ENCODE results near the gene SMIM35. TPM values are rescaled to one million over a fixed set of nuclear protein-coding genes. Genes with fewer than 3 reads are reported as not detected.

The SMIM35 gene
- total and polyA plus RNA-seq, 2 donors: 0.05 to 0.09 TPM

DNA sequence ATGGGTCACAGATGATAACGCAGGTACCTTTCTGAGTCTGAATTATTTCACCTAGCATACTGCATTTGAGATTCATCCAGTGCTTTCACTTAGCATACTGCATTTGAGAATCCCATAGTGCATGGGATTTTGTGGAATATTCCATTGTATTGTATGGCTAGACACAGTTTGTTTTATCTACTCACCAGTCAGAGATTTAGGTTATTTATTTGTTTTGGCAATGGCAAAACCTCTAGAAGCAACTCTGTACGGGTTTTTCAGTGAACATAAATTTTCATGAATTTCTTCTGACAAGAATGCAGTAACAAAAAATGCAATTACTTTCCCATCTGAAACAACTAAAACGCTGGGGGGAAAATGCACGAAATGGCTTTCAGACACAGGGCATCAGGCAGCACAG lies 41.5 kb upstream of the SMIM35 start:
- Histone ChIP-seq H3K36me3 (ENCODE audit: control insufficient read depth in 2 of 2, insufficient read depth in 2 of 2, low read length in 1 of 2) (no peaks in the 10 kb centered on the region), H3K4me3 (ENCODE audit: low read length in 2 of 2) (no peak overlapping the region), H3K27ac (ENCODE audit: low read depth in 1 of 2, low read length in 1 of 2) (no peak overlapping the region), H3K9me3 (ENCODE audit: control insufficient read depth in 2 of 2, insufficient read depth in 1 of 2, low read length in 1 of 2) (no peaks in the 10 kb centered on the region), H3K27me3 (ENCODE audit: control insufficient read depth in 2 of 2, insufficient read depth in 1 of 2, low read length in 1 of 2) (peaks cover 0 to 3% of the 10 kb centered on the region in 2 donors), H3K4me1 (ENCODE audit: control insufficient read depth in 2 of 2, insufficient read depth in 2 of 2, low read length in 2 of 2) (no peaks in the 10 kb centered on the region)
- DNase-seq (ENCODE audit: low read depth in 6 of 9, low spot score in 9 of 9): no peak
- WGBS: 82% methylated on average over 4 of the region's 4 CpGs

DNA sequence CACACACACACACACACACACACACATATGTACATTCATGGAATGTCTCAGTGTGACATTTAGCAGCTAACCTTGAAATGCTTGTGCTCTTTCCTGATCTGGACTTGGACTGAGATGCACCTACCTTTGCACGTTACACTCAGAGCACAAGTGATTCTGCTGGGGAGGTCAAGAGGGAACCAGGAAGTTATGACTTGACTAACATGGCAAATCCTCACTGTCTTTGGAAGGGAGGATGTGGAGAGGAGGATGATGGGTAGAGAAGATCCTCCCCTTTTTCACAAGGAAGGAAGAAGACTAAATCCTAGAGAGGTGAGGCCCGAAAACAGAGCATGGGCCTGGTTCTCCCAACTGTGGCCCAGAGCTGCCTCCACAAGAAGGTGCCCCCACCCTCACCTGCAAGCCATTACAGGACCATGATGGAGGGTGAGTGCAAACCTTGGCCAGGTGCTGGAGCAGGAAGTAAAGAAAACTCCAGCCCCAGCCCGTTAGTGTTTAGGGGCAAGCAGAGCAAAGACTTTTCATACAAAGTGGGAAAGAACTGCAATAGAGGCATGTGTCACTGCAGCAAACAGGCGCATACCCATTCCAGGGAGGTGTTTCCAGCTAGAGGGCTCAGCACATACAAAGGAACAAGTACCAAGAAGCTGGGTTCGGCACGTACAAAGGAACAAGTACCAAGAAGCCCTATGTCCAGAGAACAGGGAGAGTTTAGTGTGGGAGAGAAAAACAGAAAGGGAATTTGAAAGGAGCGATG lies 39.5 kb upstream of the SMIM35 start:
- 94% methylated on average over 7 of the region's 7 CpGs for WGBS
- peaks cover 0 to 3% of the 10 kb centered on the region in 2 donors for H3K27me3 ChIP-seq (ENCODE audit: control insufficient read depth in 2 of 2, insufficient read depth in 1 of 2, low read length in 1 of 2)
- H3K9me3 ChIP-seq (ENCODE audit: control insufficient read depth in 2 of 2, insufficient read depth in 1 of 2, low read length in 1 of 2): no peaks in the 10 kb centered on the region
- H3K36me3 ChIP-seq (ENCODE audit: control insufficient read depth in 2 of 2, insufficient read depth in 2 of 2, low read length in 1 of 2): no peaks in the 10 kb centered on the region
- no peaks in the 10 kb centered on the region for H3K4me1 ChIP-seq (ENCODE audit: control insufficient read depth in 2 of 2, insufficient read depth in 2 of 2, low read length in 2 of 2)
- no peak for DNase-seq (ENCODE audit: low read depth in 6 of 9, low spot score in 9 of 9)
- no peak overlapping the region for H3K4me3 ChIP-seq (ENCODE audit: low read length in 2 of 2)
- H3K27ac ChIP-seq (ENCODE audit: low read depth in 1 of 2, low read length in 1 of 2): no peak overlapping the region

DNA sequence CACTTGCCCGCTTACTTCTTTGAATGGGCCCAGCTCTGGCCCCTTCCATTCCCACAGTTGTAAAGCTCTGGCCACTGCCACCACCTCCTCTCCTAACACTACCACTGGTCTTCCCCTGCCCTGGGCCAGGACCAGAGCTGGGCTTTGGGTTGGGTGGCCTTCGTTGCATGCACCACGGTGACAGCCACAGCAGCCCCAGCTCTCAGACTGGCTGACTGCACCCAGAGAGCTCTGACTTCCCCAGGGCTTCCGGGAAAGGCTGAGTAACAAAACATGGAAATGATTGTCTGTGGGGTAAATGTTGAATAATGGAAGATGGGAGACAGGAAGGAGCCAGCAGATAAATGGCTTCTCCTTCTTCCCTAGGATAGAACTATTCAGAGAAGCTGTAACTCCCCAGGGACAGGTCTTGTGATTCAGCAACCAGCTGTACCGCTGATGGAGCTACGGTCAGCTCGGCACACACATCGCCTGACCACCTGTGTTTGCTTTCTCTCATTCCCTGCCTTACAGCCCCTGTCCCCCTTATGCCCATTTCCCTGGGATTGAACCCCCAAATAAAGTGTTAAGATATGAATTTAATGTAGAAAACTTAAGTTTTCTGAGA lies 38.3 kb upstream of the SMIM35 start:
- no peak overlapping the region for H3K27ac ChIP-seq (ENCODE audit: low read depth in 1 of 2, low read length in 1 of 2)
- no peak for DNase-seq (ENCODE audit: low read depth in 6 of 9, low spot score in 9 of 9)
- H3K4me1 ChIP-seq (ENCODE audit: control insufficient read depth in 2 of 2, insufficient read depth in 2 of 2, low read length in 2 of 2): no peaks in the 10 kb centered on the region
- 95% methylated on average over 8 of the region's 8 CpGs for WGBS
- H3K4me3 ChIP-seq (ENCODE audit: low read length in 2 of 2): no peak overlapping the region
- no peaks in the 10 kb centered on the region for H3K9me3 ChIP-seq (ENCODE audit: control insufficient read depth in 2 of 2, insufficient read depth in 1 of 2, low read length in 1 of 2)
- no peaks in the 10 kb centered on the region for H3K36me3 ChIP-seq (ENCODE audit: control insufficient read depth in 2 of 2, insufficient read depth in 2 of 2, low read length in 1 of 2)
- H3K27me3 ChIP-seq (ENCODE audit: control insufficient read depth in 2 of 2, insufficient read depth in 1 of 2, low read length in 1 of 2): peaks cover 0 to 3% of the 10 kb centered on the region in 2 donors

DNA sequence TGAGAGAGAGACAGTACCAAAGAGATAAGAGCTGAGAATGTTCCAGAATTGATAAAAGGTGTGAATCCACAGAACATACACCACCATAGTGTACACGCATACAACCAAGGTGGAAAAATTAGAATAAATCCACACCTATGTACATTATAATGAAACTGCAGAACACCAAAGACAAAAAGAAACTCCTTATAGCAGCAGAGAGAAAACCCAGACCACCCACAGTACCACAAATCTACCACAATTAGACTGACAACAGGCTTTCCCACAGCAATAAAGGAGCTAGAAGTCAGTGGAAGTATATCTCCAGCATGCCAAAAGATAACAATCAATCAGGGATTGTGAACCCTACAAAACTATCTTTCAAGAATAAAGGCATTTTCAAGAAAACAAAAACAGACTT lies 34.0 kb upstream of the SMIM35 start:
- no peak overlapping the region for H3K27ac ChIP-seq (ENCODE audit: low read depth in 1 of 2, low read length in 1 of 2)
- H3K4me1 ChIP-seq (ENCODE audit: control insufficient read depth in 2 of 2, insufficient read depth in 2 of 2, low read length in 2 of 2): no peaks in the 10 kb centered on the region
- no peak overlapping the region for H3K4me3 ChIP-seq (ENCODE audit: low read length in 2 of 2)
- WGBS: 96% methylated on average over 1 of the region's 1 CpG
- DNase-seq (ENCODE audit: low read depth in 6 of 9, low spot score in 9 of 9): no peak
- peaks cover 0 to 3% of the 10 kb centered on the region in 2 donors for H3K27me3 ChIP-seq (ENCODE audit: control insufficient read depth in 2 of 2, insufficient read depth in 1 of 2, low read length in 1 of 2)
- no peaks in the 10 kb centered on the region for H3K9me3 ChIP-seq (ENCODE audit: control insufficient read depth in 2 of 2, insufficient read depth in 1 of 2, low read length in 1 of 2)
- H3K36me3 ChIP-seq (ENCODE audit: control insufficient read depth in 2 of 2, insufficient read depth in 2 of 2, low read length in 1 of 2): no peaks in the 10 kb centered on the region

DNA sequence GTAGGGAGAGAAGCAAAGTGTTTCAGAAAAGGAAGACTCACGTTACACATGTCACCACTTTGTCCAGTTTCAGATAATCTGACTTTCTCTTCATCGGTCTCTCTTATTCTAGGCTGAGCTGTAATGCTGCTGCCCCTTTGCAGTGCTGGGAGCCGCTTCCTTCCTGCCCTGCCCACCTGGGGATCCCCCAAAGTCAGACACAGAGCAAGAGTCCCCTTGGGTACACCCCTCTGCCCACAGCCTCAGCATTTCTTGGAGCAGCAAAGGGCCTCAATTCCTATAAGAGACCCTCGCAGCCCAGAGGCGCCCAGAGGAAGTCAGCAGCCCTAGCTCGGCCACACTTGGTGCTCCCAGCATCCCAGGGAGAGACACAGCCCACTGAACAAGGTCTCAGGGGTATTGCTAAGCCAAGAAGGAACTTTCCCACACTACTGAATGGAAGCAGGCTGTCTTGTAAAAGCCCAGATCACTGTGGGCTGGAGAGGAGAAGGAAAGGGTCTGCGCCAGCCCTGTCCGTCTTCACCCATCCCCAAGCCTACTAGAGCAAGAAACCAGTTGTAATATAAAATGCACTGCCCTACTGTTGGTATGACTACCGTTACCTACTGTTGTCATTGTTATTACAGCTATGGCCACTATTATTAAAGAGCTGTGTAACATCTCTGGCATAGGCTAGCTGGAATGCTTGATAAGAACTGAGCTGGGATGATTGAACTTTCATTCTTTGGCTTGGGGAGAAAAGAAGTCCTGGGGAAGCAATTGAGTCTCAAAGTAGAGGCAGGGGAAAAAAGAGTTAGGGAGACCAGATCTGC lies 31.2 kb upstream of the SMIM35 start:
- H3K27ac ChIP-seq (ENCODE audit: low read depth in 1 of 2, low read length in 1 of 2): no peak overlapping the region
- no peak for DNase-seq (ENCODE audit: low read depth in 6 of 9, low spot score in 9 of 9)
- H3K9me3 ChIP-seq (ENCODE audit: control insufficient read depth in 2 of 2, insufficient read depth in 1 of 2, low read length in 1 of 2): no peaks in the 10 kb centered on the region
- whole genome bisulfite sequencing: 70% methylated on average over 9 of the region's 9 CpGs
- H3K4me1 ChIP-seq (ENCODE audit: control insufficient read depth in 2 of 2, insufficient read depth in 2 of 2, low read length in 2 of 2): no peaks in the 10 kb centered on the region
- H3K27me3 ChIP-seq (ENCODE audit: control insufficient read depth in 2 of 2, insufficient read depth in 1 of 2, low read length in 1 of 2): peaks cover 0 to 3% of the 10 kb centered on the region in 2 donors
- H3K4me3 ChIP-seq (ENCODE audit: low read length in 2 of 2): no peak overlapping the region
- no peaks in the 10 kb centered on the region for H3K36me3 ChIP-seq (ENCODE audit: control insufficient read depth in 2 of 2, insufficient read depth in 2 of 2, low read length in 1 of 2)

DNA sequence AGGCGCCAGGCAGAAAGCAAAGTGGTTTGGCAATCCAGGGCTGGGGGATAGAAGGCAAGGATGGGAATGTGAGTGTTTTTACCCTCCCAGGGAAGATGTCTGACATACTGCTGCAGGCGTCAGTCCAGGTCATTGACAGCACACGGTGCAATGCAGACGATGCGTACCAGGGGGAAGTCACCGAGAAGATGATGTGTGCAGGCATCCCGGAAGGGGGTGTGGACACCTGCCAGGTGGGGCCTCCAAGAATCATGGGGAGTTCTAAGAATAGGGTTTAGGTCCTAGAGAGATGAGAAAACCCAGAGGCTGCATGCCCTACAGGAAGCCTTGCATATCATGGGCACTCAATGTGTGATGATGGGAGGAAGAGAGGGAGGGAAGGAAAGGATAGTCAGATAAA lies 28.3 kb upstream of the SMIM35 start:
- DNase-seq (ENCODE audit: low read depth in 6 of 9, low spot score in 9 of 9): no peak
- Histone ChIP-seq H3K36me3 (ENCODE audit: control insufficient read depth in 2 of 2, insufficient read depth in 2 of 2, low read length in 1 of 2) (no peaks in the 10 kb centered on the region), H3K4me3 (ENCODE audit: low read length in 2 of 2) (no peak overlapping the region), H3K9me3 (ENCODE audit: control insufficient read depth in 2 of 2, insufficient read depth in 1 of 2, low read length in 1 of 2) (no peaks in the 10 kb centered on the region), H3K27ac (ENCODE audit: low read depth in 1 of 2, low read length in 1 of 2) (no peak overlapping the region), H3K27me3 (ENCODE audit: control insufficient read depth in 2 of 2, insufficient read depth in 1 of 2, low read length in 1 of 2) (peaks cover 0 to 3% of the 10 kb centered on the region in 2 donors), H3K4me1 (ENCODE audit: control insufficient read depth in 2 of 2, insufficient read depth in 2 of 2, low read length in 2 of 2) (no peaks in the 10 kb centered on the region)
- 97% methylated on average over 7 of the region's 7 CpGs for WGBS

DNA sequence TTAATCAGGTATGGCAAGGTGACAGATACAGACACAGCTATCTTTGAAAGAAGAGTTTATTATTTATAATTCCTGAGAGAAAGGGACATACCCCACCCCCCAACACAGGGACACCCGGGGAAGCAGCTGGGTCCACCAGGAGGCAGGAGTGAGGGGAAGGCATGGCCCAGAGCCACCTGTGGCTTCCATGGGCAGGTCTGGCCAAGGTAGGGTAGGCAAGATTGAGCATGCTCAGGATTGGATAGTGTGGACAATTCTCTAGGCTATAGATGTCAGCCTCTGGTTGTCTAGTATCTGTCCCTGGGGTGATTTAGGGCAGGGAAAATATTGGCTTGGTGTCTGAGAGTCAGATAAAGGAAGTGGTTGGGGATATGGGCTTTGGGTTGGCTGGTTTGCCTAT lies 27.5 kb upstream of the SMIM35 start:
- no peaks in the 10 kb centered on the region for H3K36me3 ChIP-seq (ENCODE audit: control insufficient read depth in 2 of 2, insufficient read depth in 2 of 2, low read length in 1 of 2)
- DNase-seq (ENCODE audit: low read depth in 6 of 9, low spot score in 9 of 9): no peak
- no peaks in the 10 kb centered on the region for H3K4me1 ChIP-seq (ENCODE audit: control insufficient read depth in 2 of 2, insufficient read depth in 2 of 2, low read length in 2 of 2)
- WGBS: 96% methylated on average over 1 of the region's 1 CpG
- H3K9me3 ChIP-seq (ENCODE audit: control insufficient read depth in 2 of 2, insufficient read depth in 1 of 2, low read length in 1 of 2): no peaks in the 10 kb centered on the region
- no peak overlapping the region for H3K4me3 ChIP-seq (ENCODE audit: low read length in 2 of 2)
- H3K27ac ChIP-seq (ENCODE audit: low read depth in 1 of 2, low read length in 1 of 2): no peak overlapping the region
- H3K27me3 ChIP-seq (ENCODE audit: control insufficient read depth in 2 of 2, insufficient read depth in 1 of 2, low read length in 1 of 2): peaks cover 0 to 3% of the 10 kb centered on the region in 2 donors

DNA sequence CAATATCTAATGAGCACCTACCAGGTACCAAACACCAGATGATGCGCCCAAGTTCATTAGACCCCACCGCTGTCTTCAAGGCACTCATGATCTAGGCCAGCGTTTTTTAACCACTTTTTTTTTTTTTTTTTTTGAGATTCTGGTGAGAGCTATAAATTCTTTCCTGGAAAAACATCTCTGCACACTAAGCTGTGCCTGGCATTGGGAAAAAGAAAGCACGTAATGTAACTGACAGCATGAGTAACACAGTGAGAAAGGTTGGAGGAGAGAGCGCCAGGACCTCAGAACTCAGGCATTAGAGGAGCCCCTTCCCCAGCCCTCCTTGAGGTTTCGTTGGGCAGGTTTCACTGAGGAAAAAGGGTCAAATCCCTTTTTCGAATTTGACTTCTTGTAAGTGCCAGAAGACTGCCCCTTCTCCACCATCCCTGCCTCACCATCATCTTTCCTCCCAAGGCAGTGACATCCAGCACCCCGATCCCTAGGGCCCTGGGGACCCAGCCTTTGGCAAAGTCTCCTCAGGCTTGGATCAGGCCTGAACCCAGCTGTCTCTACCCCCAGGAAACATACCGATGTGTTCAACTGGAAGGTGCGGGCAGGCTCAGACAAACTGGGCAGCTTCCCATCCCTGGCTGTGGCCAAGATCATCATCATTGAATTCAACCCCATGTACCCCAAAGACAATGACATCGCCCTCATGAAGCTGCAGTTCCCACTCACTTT lies 26.1 kb upstream of the SMIM35 start:
- 93% methylated on average over 11 of the region's 11 CpGs for WGBS
- H3K4me3 ChIP-seq (ENCODE audit: low read length in 2 of 2): no peak overlapping the region
- peaks cover 0 to 2% of the 10 kb centered on the region in 2 donors for H3K27me3 ChIP-seq (ENCODE audit: control insufficient read depth in 2 of 2, insufficient read depth in 1 of 2, low read length in 1 of 2)
- no peaks in the 10 kb centered on the region for H3K36me3 ChIP-seq (ENCODE audit: control insufficient read depth in 2 of 2, insufficient read depth in 2 of 2, low read length in 1 of 2)
- DNase-seq (ENCODE audit: low read depth in 6 of 9, low spot score in 9 of 9): no peak
- no peak overlapping the region for H3K27ac ChIP-seq (ENCODE audit: low read depth in 1 of 2, low read length in 1 of 2)
- H3K9me3 ChIP-seq (ENCODE audit: control insufficient read depth in 2 of 2, insufficient read depth in 1 of 2, low read length in 1 of 2): no peaks in the 10 kb centered on the region
- H3K4me1 ChIP-seq (ENCODE audit: control insufficient read depth in 2 of 2, insufficient read depth in 2 of 2, low read length in 2 of 2): no peaks in the 10 kb centered on the region

DNA sequence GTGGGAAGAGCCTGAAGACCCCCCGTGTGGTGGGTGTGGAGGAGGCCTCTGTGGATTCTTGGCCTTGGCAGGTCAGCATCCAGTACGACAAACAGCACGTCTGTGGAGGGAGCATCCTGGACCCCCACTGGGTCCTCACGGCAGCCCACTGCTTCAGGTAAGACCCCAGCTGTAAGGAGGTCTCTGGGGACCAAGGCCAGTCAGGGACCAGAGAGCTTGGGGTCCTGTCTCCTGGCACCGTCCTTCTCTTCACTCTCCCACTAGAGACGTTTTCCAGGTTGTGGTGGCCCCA lies 24.9 kb upstream of the SMIM35 start:
- Histone ChIP-seq H3K27ac (ENCODE audit: low read depth in 1 of 2, low read length in 1 of 2) (no peak overlapping the region), H3K4me3 (ENCODE audit: low read length in 2 of 2) (no peak overlapping the region), H3K27me3 (ENCODE audit: control insufficient read depth in 2 of 2, insufficient read depth in 1 of 2, low read length in 1 of 2) (no peaks in the 10 kb centered on the region), H3K4me1 (ENCODE audit: control insufficient read depth in 2 of 2, insufficient read depth in 2 of 2, low read length in 2 of 2) (no peaks in the 10 kb centered on the region), H3K36me3 (ENCODE audit: control insufficient read depth in 2 of 2, insufficient read depth in 2 of 2, low read length in 1 of 2) (no peaks in the 10 kb centered on the region), H3K9me3 (ENCODE audit: control insufficient read depth in 2 of 2, insufficient read depth in 1 of 2, low read length in 1 of 2) (no peaks in the 10 kb centered on the region)
- no peak for DNase-seq (ENCODE audit: low read depth in 6 of 9, low spot score in 9 of 9)
- WGBS: 97% methylated on average over 6 of the region's 6 CpGs
